Measurements from ENCODE around the gene ATP6V1A.

DNA sequence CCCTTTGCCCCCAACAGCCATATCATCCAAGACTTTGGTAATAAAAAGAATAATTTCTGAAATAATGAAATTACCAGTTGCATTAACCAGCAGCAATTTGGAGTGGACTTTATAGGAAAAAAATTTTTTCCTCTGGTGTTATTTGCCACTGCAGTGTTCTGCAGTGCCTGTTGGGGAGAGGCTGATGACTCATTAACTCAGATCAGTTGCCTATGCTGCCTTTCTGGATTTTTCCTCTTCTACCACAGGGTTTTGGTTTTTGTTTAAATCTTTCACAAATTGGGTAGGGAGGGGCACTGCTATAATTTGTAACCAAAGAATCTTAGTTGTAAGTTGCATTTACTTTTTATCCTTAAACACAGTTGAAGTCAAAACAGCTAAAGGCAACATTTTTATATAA, 22.7 kb downstream of the ATP6V1A start:
- TF ChIP-seq, protein P1, sequence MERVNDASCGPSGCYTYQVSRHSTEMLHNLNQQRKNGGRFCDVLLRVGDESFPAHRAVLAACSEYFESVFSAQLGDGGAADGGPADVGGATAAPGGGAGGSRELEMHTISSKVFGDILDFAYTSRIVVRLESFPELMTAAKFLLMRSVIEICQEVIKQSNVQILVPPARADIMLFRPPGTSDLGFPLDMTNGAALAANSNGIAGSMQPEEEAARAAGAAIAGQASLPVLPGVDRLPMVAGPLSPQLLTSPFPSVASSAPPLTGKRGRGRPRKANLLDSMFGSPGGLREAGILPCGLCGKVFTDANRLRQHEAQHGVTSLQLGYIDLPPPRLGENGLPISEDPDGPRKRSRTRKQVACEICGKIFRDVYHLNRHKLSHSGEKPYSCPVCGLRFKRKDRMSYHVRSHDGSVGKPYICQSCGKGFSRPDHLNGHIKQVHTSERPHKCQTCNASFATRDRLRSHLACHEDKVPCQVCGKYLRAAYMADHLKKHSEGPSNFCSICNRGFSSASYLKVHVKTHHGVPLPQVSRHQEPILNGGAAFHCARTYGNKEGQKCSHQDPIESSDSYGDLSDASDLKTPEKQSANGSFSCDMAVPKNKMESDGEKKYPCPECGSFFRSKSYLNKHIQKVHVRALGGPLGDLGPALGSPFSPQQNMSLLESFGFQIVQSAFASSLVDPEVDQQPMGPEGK (CRISPR knock-in tag; IDR thresholded peaks at IDR 0.05; ENCODE audit: borderline replicate concordance) = no peak
- TF ChIP-seq ARNTL (CRISPR knock-in tag; IDR thresholded peaks at IDR 0.05; ENCODE audit: borderline replicate concordance, low read depth) = no peak

All from SK-N-SH treated with all-trans-retinoic acid at 6 μM for 48 hours (cell line).